GM15510 (cell line): Measurements from ENCODE around the gene IFI30.

Experiments used
- POLR2A ChIP-seq: IDR thresholded peaks from 3 replicates; pipeline ENCODE4 v1.6.1; 2011; ENCODE audit warnings: borderline replicate concordance; ENCODE audit not compliant: insufficient read length; ENCODE audit errors: extremely low read depth

The IFI30 gene

GRCh38 chr19:18204394-18205199 is 31.0 kb downstream of the IFI30 start:
- no peak for TF ChIP-seq POLR2A

GRCh38 chr19:18205200-18205892 is 31.7 kb downstream of the IFI30 start:
- no peak for TF ChIP-seq POLR2A

- no peak for TF ChIP-seq POLR2A
Observed at GRCh38 chr19:18206018-18206417, 32.4 kb downstream of the IFI30 start.

- no peak for TF ChIP-seq POLR2A
Observed at GRCh38 chr19:18208098-18208951, 34.7 kb downstream of the IFI30 start.

- TF ChIP-seq POLR2A = no peak
Observed at GRCh38 chr19:18211683-18212082, 38.1 kb downstream of the IFI30 start.

GRCh38 chr19:18214779-18215433 is 41.3 kb downstream of the IFI30 start:
- TF ChIP-seq POLR2A = no peak

- TF ChIP-seq POLR2A = no peak
Observed at GRCh38 chr19:18216789-18217188, 43.2 kb downstream of the IFI30 start.

GRCh38 chr19:18218159-18218558 is 44.5 kb downstream of the IFI30 start:
- TF ChIP-seq POLR2A = no peak

- no peak for TF ChIP-seq POLR2A
Observed at GRCh38 chr19:18218600-18218999, 45.0 kb downstream of the IFI30 start.

- no peak for TF ChIP-seq POLR2A
Observed at GRCh38 chr19:18219911-18220631, 46.5 kb downstream of the IFI30 start.

GRCh38 chr19:18220632-18221275 is 47.1 kb downstream of the IFI30 start:
- no peak for TF ChIP-seq POLR2A

- TF ChIP-seq POLR2A = no peak
Observed at GRCh38 chr19:18221815-18222725, 48.5 kb downstream of the IFI30 start.
